Smooth muscle cell of the umbilical artery (primary cell): ENCODE results near the gene NADSYN1. TPM values are rescaled to one million over a fixed set of nuclear protein-coding genes. Genes with fewer than 3 reads are reported as not detected.

Experiments
- total RNA-seq: library from RNA; depleted of rRNA; stranded (reverse); fragments of >200 nt; gene quantifications from 2 replicates; pipeline ENCODE4 v1.2.3, GENCODE V29; 2014

The NADSYN1 gene
- total RNA-seq: 100 and 121 TPM in 2 replicates

DNA sequence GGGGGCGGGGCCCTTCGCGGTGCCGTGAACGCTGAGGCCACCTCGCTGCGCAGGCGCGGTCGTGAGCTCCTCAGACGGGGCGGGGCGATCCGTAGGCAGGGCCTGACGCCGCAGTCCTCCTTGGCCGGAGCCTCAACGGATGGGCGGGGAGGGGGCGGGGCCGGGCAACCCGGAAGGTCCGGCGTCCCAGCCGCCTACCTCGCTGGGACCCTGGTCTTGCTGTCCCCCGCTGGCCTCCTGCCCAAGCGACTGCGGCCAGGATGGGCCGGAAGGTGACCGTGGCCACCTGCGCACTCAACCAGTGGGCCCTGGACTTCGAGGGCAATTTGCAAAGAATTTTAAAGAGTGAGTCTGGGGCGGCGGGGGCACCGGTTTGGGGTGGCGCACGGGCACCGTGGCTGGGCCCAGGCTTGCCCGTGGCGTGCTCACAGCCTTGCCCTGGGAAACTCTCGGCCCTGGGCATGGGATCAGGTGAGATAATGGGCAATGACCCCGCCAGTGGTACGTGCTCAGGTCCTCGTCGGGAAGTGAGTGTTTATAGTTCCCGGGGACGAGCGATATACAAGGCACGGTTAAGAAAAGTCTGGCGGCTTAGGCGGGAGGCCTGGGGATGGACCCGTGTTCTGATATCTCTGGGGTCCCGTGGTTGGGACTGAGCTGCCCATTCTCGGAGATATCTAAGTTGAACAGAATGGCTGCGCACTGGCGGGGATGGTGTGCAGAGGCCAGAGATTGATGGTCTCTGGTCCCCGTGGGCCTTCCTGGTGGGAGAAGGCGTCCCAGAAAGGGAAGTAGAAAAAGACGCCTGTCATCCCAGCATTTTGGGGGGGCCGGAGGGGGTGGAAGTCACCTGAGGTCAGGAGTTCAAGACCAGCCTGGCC, at the start of gene NADSYN1:
TSS of gene NADSYN1 (plus strand) at position 167 of the 881 bp plus-strand sequence. CDS start at position 261, 94 bp downstream.

GRCh38 chr11:71448257-71449171, 4.5 kb upstream of the NADSYN1 start, which contains the start of gene DHCR7:
TSS of gene DHCR7 (minus strand) at chr11:71448393. CDS start at chr11:71444952, 3,441 bp downstream.

GRCh38 chr11:71526796-71527575, 74.0 kb downstream of the NADSYN1 start, which contains the start of gene KRTAP5-7:
TSS of gene KRTAP5-7 (plus strand) at chr11:71527267. CDS start at chr11:71527301, 34 bp downstream.

DNA sequence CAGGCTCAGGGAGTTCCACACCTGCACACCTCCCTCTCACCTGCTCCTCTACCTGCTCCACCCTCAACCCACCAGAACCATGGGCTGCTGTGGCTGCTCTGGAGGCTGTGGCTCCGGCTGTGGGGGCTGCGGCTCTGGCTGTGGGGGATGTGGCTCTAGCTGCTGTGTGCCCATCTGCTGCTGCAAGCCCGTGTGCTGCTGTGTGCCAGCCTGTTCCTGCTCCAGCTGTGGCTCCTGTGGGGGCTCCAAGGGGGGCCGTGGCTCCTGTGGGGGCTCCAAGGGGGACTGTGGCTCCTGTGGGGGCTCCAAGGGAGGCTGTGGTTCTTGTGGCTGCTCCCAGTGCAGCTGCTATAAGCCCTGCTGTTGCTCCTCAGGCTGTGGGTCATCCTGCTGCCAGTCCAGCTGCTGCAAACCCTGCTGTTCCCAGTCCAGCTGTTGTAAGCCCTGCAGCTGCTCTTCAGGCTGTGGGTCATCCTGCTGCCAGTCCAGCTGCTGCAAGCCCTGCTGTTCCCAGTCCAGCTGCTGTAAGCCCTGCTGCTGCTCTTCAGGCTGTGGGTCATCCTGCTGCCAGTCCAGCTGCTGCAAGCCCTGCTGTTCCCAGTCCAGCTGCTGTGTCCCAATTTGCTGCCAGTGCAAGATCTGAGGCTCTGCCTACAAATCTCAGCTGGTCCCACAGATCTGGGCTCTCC, 85.1 kb downstream of the NADSYN1 start, which contains the start of gene KRTAP5-8:
TSS of gene KRTAP5-8 (plus strand) at position 49 of the 689 bp plus-strand sequence. CDS start at position 80, 31 bp downstream.

GRCh38 chr11:71548120-71548519, 95.1 kb downstream of the NADSYN1 start, which contains the start of gene KRTAP5-9:
TSS of gene KRTAP5-9 (plus strand) at chr11:71548420. CDS start at chr11:71548658, 238 bp downstream.

Other genes starting within 250 kb of the NADSYN1 start
- gene SHANK2, start 200.6 kb upstream of the NADSYN1 start, total RNA-seq: 3.7 and 6.8 TPM in 2 replicates
- gene DHCR7, start 4.8 kb upstream of the NADSYN1 start, total RNA-seq: 93.2 and 118 TPM in 2 replicates
- gene KRTAP5-7, start 74.1 kb downstream of the NADSYN1 start, total RNA-seq: 0.14 TPM in 1 of 2 replicates, not detected in the other
- not detected in 2 replicates for gene KRTAP5-8, start 84.8 kb downstream of the NADSYN1 start, total RNA-seq
- not detected in 2 replicates for gene KRTAP5-9, start 95.2 kb downstream of the NADSYN1 start, total RNA-seq
- gene KRTAP5-10, start 112.4 kb downstream of the NADSYN1 start, total RNA-seq: not detected in 2 replicates
- not detected in 2 replicates for gene KRTAP5-11, start 129.7 kb downstream of the NADSYN1 start, total RNA-seq